HG02938 (cell line): ENCODE results near the gene ABR.
"Not testable (repeated sequence)": the region's sequence is repeated elsewhere in the genome, so short reads cannot be mapped to it uniquely, and the experiment has no call there.

Experiments
- ATAC-seq: cut with Tn5 transposase; IDR thresholded peaks from one replicate; pipeline ENCODE4 v1.9.1; 2021; ENCODE audit warnings: mild to moderate bottlenecking, moderate library complexity; ENCODE audit not compliant: unreplicated experiment

Gene ABR

DNA sequence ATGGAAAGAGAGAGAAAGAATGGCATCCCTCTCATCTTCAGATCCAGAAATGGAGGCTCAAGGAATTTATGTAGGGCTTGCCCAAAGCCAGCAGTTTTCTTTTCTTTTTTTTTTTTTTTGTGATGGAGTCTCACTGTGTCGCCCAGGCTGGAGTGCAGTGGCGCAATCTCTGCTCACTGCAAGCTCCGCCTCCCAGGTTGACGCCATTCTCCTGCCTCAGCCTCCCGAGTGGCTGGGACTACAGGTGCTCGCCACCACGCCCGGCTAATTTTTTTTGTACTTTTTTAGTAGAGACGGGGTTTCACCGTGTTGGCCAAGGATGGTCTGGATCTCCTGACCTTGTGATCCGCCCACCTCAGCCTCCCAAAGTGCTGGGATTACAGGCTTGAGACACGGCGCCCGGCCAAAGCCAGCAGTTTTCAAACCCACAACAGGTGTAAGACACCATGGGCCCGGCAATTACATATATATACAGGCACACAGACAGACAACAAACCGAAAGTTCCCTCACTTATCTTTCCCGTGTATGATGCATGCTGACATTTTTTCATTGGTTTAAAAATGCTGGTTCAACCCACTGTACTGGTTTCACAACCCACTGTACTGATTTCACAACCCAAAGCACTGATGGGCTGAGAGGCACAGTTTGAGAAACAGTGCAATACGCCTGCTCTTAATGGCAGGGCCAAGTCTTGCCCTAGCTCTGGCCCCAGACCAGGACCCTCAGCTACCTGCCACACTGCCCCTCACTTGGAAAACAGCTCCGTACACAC lies 81.6 kb downstream of the ABR start:
- ATAC-seq: not testable (repeated sequence)

DNA sequence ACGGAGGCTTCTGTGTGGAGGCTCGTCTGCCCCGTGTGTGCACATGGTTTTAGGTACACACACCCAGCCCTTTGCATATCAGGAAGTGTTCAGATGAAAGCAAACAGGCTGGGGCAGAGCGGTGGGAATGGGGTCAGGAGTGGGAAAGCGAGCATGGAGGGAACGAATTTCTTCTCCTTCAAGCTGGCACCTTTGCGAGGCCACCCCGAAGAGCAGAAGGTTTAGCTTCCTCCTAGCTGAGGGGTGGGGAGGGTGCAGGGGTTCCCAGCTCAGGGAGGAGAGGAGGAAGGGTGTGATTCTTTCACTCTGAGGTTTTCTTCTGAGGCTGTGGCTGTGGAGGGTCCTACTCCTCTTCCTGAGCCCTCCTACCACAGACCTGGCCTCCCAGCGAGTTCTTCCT lies 83.6 kb downstream of the ABR start:
- no peak for ATAC-seq

GRCh38 chr17:1095853-1096173 lies 84.0 kb downstream of the ABR start:
- no peak for ATAC-seq

DNA sequence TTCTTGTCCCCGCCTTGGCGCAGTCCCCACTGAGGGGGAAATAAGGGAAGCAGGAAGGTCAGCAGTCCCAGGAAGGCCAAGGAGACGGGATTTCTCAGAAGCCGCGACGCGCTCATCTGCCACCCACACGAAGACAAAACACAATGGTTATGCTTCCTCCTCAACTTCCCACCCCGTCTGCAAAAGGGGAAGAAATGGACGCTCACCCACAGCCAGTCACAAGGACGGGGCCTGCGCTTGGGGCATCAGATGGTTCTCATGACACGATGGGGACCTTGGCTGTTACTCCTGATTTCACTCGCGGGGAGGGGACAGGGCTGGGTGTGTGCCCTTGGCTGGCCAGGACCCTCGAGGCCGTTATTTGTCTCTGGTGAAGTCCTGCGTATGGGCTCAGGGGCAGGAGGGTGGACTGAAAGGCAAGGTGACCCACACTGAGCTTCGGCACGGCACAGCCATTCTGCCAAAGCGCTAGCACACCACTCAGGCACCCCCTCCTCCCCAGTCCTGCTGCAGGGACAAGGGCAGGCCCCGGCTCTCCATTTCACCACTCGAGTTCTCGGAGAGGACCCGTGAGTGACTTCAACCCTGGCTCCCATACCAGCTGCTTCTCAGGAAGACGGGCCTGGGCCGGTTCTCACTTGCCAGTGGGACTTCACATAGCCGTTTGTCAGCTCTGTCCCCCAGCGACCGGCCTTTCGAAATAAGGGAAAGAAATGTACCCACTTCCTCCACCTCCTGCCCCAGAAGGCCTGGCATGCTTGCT lies 84.5 kb downstream of the ABR start:
- no peak for ATAC-seq

DNA sequence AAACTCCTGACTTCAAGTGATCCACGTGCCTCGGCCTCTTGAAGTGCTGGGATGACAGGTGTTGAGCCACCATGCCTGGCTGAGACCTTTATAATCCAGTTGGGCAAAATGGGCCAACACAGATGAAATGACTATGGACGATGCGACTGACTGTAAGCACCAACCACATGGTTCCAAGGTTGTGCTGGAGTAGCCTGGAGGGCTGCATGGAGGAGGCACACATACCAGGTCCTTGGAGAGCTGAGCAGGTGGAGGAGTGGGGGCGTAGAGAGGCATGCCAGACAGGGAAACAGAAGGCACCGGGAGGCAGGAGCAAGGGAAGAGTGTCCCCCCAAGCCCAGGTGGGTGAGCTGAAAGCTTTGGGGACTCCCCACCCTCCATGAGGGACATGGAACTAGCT lies 85.2 kb downstream of the ABR start:
- no peak for ATAC-seq

- no peak for ATAC-seq
These were observed 87.9 kb downstream of the ABR start for GRCh38 chr17:1091900-1092299.

GRCh38 chr17:1091190-1091534 lies 88.6 kb downstream of the ABR start:
- no peak for ATAC-seq

DNA sequence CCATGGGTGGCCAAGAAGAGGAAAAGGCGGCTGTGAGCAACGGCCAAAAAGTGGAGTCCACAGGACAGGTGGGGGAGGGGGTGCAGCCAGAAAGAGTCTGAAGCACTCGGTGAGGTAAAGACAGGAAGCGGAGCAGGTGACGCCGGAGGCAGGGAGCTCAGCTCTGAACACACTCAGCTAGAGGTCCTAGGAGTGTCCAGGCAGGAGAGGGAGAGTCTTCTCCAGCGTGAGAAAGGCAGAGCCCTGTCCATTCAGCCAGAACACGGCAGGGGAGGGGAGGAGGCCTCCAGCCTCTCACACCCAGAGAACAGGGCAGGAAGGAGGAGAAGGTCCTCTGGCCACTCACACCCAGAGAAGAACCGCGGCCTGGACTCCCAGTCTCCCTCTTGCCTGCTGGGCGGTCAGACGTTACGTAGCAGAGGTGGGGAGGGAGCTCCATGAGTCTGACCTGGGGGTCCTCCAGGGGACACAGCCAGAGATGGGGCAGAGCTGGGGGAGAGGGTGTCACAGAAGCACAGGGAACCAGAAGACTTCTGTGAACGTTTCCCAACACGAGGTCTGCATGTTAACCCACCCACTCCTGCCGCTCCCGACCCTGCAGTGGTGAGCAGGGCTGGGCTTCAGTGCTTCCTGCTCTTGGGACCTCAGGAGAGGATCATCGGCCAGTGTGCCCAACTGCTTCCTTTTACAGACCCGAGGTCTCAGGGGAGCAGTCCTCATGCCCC lies 89.2 kb downstream of the ABR start:
- ATAC-seq: no peak

- no peak for ATAC-seq
These were observed 89.9 kb downstream of the ABR start for GRCh38 chr17:1089915-1090314.

- ATAC-seq: no peak
These were observed 92.2 kb downstream of the ABR start for GRCh38 chr17:1087381-1088241.

- no peak for ATAC-seq
These were observed 96.2 kb downstream of the ABR start for GRCh38 chr17:1083451-1084187.

- no peak for ATAC-seq
These were observed 97.2 kb downstream of the ABR start for GRCh38 chr17:1082579-1082978.

DNA sequence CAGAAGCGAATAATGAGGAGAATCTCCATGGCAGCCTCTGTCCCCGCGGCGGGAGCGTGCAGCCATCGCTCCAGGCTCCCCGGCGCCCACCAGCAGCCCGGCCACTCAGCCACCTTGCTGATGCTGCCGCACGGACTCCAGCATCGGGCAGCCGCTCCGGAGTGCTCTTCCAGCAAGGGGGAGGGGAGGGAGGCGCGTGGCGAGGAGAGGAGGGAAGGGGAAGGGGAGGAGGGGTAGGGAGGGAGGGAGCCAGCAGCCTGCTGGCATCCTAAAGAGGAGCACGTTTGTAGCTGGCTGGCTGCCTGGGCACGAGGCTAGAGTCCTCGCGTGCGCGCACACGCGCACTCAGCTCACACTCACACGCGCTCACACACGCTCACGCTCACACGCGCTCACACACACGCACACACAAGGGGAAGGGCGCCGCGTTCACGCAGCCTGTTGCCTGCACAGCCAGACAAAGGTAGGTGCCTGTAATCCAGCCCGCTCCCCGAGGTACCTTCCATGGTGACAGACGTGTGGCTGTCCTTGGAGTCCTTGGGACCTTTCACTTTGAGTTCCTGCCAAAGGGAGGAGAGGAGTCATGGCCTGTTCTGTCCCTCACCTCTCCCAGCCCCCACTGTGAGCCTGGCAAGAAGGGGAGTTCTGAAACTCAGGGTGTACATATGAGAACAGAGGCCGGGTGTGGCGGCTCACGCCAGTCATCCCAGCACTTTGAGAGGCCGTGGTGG lies 100.8 kb downstream of the ABR start:
- ATAC-seq: no peak

- ATAC-seq: no peak
These were observed 101.6 kb downstream of the ABR start for GRCh38 chr17:1077986-1078711.

DNA sequence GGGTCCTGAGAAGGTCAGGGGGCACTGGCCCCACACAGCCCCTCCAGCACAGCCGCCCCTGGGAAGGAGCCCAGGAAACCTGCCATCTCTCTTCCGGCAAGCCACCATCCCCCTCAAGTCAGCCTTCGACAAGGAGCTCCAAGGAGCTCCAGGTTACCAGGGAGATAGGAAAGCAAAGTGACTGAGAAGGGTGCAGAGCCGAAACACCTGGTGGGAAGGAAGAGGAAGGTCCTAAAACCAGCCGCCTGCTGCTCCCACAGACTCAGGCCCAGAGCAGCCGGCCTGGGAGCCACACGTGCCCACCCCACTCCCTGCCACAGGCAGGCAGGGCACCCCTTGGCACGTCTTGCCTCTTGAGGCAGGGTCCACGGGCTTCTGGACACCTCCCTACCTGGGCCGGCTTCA lies 102.2 kb downstream of the ABR start:
- no peak for ATAC-seq

GRCh38 chr17:1076982-1077302 lies 102.8 kb downstream of the ABR start:
- no peak for ATAC-seq

DNA sequence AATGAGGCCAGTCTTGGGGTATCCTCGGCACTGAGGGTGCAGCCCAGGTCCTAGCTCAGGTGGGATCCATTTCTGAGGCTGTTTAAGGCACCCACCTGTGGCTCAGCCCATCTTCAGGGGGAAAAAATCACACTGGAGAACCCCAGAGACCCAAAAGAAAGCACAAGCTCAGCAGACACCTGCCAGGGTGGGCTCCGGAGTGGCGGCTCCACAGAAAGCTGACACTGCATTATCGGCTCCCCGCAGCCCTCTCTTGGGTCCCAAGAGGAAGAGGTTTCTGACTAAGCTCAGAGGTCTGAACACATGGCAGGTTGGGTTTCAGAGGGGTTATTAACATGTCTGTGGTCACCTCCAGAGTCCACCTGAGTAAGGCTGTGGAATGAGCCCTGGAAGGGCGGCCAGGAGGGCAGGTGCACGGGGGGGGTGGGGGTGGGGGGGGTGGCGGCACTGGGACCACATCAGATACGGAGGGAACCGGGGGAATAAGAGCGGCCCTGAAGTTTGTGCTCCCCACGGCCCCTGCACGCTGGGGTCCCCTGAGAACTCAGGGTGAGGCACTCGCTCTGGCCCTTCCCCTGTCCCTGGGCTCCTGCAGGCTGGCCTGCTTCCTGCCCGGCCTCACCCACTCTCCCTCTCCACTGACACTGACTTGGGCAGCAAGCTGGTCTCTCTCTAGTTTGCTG lies 103.3 kb downstream of the ABR start:
- ATAC-seq: no peak

DNA sequence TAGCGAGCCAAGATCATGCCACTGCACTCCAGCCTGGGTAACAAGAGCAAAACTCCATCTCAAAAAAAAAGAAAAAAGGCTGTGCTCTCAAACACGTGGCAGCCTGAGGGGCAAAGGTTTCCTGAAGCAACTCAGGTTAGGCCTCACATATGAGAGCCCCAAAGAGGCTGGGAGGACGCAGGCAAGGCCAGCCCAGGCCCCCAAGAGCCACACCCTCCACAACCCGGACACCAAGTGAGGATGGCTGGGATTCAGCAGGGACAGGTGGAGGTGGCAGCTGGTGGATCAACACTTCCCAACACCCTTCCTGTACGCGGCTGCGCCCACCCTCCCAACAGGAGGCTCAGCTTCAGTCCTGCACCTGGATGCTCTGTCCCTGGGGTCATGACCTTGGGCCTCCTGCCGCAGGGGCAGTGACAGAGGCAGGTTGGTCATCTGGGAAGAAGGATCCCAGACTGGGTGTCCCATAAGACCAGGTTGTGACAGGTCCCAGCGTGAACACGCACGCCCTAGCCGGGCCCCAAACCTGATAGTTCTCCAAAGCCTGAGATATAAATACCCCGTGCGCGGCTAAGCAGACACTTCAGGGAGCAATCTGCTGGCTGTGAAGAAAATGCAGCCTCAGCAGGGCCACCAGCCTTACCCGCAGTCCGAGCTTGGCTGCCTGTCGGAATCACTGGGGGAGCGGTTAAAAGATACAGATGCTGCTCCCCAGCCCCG lies 104.7 kb downstream of the ABR start:
- ATAC-seq: no peak
